ENCODE measurements around the gene PANK4. TPM values are rescaled to one million over a fixed set of nuclear protein-coding genes. Genes with fewer than 3 reads are reported as not detected.

PANK4 gene
- total RNA-seq, 6 experiments from 2014 or later: 9.6 to 18.9 (median 13.4) TPM

DNA sequence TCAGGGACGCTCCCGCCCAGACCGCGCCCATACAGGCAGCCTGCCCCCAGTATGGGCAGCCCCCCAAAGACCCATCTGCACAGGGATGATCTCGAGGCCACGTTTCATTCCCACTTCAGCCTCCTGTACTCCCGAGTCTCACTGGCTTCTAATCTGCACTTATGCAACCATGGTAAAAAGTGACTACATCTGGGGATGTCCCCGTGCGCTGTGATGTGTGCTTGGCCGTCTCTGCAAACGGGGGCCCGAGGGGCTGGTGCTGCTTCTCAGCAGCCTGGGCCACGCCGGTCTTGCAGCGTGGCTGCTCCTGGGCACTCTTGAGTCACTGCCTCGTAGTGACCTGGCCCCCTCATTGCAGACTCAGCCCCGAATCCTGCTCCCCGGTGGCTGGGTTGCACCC lies 67.7 kb downstream of the PANK4 start:
- H3K27ac ChIP-seq: no peak overlapping the region
- intact Hi-C loops (cut with DNase I): no loop called here
- no peak overlapping the region for H3K4me3 ChIP-seq
- WGBS (ENCODE audit: insufficient coverage, low coverage, low lambda C conversion rate, missing lambda C conversion rate): 19% methylated on average over 3 of the region's 18 CpGs
- ATAC-seq (peak in 1 of 4 donors; percentile 13), DNase-seq (no peak)
- peaks cover 0 to 17% (median 1%) of the 10 kb centered on the region in 4 donors for H3K4me1 ChIP-seq
- TF ChIP-seq POLR2A (IDR thresholded peaks at IDR 0.05) (no peak), CTCF (IDR thresholded peaks at IDR 0.05) (no peak)
- H3K9me3 ChIP-seq: no peaks in the 10 kb centered on the region
- no peaks in the 10 kb centered on the region for H3K27me3 ChIP-seq
- no peaks in the 10 kb centered on the region for H3K36me3 ChIP-seq

Other genes starting within 250 kb of the PANK4 start
- gene MORN1, start 135.0 kb downstream of the PANK4 start, total RNA-seq: 1 to 10 TPM; 3.1 to 7.1 (median 4.5) TPM
- gene RER1, start 134.8 kb downstream of the PANK4 start, total RNA-seq: 100 to 1,000 TPM in 4 of 6 experiments, 10 to 100 TPM in 2; 76.5 to 166 (median 122) TPM
- gene PEX10, start 114.0 kb downstream of the PANK4 start, total RNA-seq: 10 to 100 TPM in 3 of 6 experiments, 1 to 10 TPM in 3; 7.4 to 24.3 (median 10.5) TPM
- gene PLCH2, start 50.3 kb downstream of the PANK4 start, total RNA-seq: 1 to 10 TPM in 5 of 6 experiments, under 1 TPM in 1; 0.37 to 4.6 (median 2.3) TPM
- under 1 TPM in 2 of 6 experiments, not detected in 4; 0.18 to 0.25 TPM for gene HES5, start 3.7 kb upstream of the PANK4 start, total RNA-seq
- gene TNFRSF14, start 29.8 kb upstream of the PANK4 start, total RNA-seq: 10 to 100 TPM; 31.0 to 54.8 (median 41.1) TPM
- 10 to 100 TPM in 3 of 6 experiments, 1 to 10 TPM in 3; 5.1 to 18.6 (median 11.1) TPM for gene PRXL2B, start 60.2 kb upstream of the PANK4 start, total RNA-seq
- gene MMEL1, start 106.4 kb upstream of the PANK4 start, total RNA-seq: 1 to 10 TPM in 2 of 6 experiments, not detected in 4; 1.2 to 2.0 TPM